CD4-positive, alpha-beta T cell treated with Interleukin-2 at 100 ng/mL for 4 hours (primary cell): ENCODE results near the gene HINT3.
"Not testable (repeated sequence)": the region's sequence is repeated elsewhere in the genome, so short reads cannot be mapped to it uniquely, and the experiment has no call there.

Experiments used
- DNase-seq: peaks from one replicate; pipeline ENCODE4 v3.0.0-alpha.2; 2020; ENCODE audit warnings: low spot score

Gene HINT3

DNA sequence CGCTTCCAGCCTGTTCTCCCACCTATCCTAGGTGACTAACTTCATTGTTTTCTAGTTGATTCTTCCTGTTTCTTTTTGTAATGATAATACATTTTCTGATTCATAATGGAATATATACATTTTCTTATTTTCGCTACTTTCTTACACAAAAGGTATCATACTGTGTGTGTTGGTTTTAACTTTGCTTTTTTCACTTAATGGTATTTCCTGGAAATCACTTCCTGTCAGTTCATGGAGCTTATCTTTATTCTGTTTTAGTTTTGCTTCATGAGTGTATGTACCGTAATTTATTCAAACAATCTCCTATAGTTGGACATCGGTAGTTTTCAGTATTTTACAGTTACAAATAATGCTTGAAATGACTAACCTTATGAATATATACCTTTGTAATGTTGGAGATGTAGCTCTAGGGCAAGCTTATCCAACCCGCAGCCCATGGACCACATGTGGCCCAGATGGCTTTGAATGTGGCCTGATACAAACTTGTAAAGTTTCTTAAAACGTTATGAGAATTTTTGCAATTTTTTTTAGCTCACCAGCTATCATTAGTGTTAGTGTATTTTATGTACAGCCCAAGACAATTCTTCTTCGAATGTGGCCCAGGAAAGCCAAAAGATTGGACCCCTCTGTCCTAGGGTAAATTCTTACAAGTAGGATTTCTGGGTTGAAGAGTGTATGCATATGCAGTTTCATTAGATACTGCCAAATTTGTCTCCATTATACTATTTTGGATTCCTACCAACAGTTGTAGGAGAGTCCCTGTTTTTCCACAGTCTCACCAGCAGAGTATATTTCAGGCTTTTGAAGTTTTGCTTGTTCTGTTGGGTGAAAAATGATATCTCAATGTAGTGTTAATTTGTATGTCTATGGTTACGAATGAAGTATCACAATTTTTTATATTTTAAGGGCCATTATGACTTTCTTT, 46.4 kb downstream of the HINT3 start:
- no peak for DNase-seq

DNA sequence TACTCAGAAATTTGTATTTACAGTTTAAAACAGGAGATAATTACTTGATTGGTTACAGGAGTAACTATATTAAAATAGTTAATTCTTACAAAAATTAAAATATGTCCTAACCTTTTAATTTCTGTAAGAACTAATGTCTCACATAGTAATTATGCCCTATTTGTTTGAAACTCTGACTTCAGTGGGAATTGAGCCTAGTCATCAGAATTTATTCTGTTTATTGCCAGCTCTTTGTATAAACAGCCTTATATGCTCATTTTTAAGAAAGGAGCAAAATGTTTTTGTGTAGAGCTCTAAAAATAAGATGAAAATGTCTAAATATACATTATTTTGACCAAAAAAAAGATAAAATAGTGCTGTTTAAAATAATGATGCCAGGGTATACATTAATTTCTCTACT, 51.2 kb downstream of the HINT3 start:
- no peak for DNase-seq

DNA sequence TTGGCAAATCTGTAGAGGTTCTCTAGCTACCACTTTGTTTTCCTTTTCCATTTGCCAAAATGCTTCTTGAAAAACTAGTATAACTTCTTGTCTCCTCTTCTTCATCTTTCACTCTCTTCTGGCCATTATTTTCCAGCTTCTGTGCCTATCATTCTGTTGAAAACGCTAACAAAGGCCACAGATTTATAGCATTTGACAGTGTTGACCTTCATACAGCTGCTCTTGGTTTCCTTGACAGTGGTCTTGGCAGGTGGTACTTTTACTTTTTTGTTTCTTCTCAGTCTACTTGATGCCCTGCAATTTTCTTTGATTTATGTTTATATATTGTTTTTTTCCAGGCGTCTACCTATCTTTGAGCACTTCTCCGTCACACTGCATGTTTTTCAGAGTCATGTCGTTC, 53.5 kb downstream of the HINT3 start:
- DNase-seq = no peak

DNA sequence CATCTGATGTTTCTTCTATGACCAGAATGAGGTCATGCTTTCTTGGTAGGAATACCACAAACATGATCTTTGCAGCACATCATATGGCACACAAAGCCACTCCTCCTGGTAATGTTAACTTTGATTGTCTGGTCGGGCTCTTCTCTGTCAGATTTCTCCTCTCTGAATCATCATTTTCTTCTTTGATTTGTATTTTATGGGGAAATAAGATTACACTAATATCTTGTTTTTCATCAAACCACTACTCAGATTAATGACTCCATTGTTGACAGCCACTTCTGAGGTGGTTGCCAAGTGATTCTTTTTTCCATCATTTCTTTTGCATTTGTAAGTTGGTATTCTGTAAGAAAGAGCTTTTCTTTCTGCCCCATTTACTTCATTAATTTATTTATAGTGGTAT, 59.3 kb downstream of the HINT3 start:
- DNase-seq = no peak

DNA sequence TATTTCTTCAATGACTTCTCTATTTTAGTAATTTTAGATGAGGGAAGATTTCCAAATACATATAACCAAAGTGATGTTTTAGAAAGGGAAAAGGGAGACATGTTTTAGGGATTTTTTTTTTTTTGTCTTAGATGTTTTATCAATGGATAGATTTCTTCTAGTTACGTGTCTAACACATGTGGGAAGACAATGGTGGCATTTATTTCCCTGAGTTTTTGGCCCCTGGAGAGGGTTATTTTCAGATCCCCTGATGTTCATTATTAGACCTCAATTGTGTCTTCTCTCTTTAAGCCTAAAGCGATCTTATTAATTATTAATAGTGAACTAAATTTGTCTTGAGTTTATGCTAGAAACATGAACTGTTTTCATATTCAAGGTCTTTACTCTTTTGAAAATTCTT, 60.0 kb downstream of the HINT3 start:
- no peak for DNase-seq

DNA sequence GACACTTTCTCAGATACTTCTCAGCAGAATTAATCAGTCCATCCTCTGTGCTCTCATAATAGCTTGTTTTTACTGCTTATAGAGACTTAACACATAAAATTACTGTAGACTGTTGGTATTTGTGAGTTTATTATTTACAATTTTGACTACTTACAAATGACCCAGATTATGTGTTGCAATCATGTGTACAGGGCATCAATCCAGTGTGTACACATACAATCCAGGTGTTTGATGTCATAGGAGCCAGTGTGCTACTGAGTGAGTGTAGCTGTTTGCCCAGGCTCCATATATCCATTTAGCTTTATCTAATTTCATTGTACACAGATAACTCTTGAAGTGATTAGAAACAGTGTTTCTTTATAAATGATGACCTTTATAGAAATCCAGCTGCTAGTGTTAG, 61.1 kb downstream of the HINT3 start:
- no peak for DNase-seq

- no peak for DNase-seq
These were observed 63.9 kb downstream of the HINT3 start for GRCh38 chr6:126020305-126021050.

- not testable (repeated sequence) for DNase-seq
These were observed 66.9 kb downstream of the HINT3 start for GRCh38 chr6:126023474-126023873.

DNA sequence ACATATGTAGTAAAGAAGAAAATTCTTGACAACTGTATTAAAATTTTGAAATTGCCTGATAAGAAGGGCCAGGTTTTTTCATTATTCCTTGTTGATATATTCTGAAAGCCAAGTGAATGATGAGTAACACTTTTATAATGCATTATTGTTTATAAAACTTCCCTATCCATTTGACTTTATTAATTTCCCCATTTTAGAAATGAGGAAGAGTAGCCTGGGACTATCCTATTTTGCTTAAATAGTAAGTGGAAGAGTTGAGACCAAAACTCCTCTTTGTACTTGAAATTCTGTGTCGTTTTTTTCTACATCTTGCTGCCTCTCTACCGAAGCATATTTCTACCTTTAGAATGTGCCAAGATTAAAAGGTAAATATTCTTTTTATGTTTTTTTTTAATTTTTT, 69.4 kb downstream of the HINT3 start:
- no peak for DNase-seq

DNA sequence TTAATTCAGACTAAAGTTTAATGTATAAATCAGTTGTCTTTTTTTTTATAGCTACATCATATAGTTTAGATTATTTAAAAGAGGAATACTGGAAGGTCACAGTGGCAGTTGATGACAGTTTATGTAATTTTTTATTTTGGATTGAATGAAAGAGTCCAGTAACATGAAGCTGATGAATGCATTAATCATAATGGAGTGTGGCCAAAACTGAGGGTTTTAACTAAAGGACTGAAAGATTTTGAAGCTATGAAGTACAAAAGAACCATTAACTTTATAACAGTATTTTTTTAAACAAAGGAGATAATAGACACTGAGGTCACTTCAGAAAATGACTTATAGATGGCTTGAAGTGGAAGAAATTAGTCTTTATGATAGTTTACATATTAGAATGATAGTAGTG, 71.0 kb downstream of the HINT3 start:
- no peak for DNase-seq
